Measurements from ENCODE around the gene MMP20.
A peak's percentile ranks its signal among the peaks of the same experiment; 100 is the strongest.
"Not testable (repeated sequence)": the region's sequence is repeated elsewhere in the genome, so short reads cannot be mapped to it uniquely, and the experiment has no call there.

Gene MMP20, protein sequence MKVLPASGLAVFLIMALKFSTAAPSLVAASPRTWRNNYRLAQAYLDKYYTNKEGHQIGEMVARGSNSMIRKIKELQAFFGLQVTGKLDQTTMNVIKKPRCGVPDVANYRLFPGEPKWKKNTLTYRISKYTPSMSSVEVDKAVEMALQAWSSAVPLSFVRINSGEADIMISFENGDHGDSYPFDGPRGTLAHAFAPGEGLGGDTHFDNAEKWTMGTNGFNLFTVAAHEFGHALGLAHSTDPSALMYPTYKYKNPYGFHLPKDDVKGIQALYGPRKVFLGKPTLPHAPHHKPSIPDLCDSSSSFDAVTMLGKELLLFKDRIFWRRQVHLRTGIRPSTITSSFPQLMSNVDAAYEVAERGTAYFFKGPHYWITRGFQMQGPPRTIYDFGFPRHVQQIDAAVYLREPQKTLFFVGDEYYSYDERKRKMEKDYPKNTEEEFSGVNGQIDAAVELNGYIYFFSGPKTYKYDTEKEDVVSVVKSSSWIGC

GRCh38 chr11:102625177-102625576 lies at the start of gene MMP20:
TSS of gene MMP20 (minus strand) at chr11:102625332. CDS start at chr11:102625319, 13 bp downstream.
- DNase-seq (ENCODE audit: low spot score), result no peak

DNA sequence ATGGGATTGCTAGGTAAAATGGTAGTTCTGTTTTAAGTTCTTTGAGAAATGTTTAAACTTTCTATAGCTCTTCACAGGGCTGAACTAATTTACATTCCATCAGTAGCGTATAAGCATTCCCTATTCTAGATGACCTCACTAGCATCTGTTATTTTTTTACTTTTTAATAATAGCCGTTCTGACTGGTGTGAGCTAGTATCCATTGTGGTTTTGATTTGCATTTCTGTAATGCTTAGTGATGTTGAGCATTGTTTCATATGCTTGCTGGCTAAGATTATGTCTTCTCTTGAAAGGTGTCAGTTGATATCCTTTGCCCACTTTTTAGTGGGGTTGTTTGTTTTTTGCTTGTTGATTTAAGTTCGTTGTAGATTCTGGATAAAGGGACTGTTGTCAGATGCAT lies 44.5 kb upstream of the MMP20 start:
- DNase-seq (ENCODE audit: low spot score), result no peak

DNA sequence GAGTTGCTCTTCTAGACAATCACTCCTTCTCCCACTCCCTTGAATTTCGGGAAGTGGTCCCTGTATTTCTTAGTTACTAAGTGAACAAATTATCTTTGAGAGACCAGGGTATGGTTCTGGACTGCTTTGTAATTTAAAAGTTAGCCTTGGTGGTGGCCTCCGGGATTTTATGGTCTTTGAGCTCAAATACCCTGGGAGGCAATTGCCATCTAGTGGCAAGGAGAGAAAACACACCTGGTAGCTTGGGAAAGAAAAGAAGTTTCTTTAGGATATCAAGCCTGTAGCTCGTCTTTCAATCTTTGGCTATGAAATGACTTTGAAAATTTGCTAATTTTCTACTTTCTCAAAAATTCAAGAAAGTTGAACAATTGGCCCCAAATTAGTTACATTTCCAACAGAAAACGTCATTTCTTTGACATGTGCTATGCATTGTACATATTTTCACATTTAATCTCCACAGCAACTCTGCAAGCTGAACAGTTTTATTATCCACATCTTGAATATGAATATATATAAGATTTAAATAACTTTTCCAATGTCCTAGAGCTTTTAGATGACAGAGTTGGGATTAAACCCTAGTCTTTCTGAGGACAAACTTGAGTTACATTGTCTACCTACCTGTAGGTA lies 41.3 kb upstream of the MMP20 start:
- peak; percentile 46 for DNase-seq (ENCODE audit: low spot score)

GRCh38 chr11:102664001-102664752 lies 39.0 kb upstream of the MMP20 start:
- peak; percentile 29 for DNase-seq (ENCODE audit: low spot score)

GRCh38 chr11:102662607-102663006 lies 37.5 kb upstream of the MMP20 start:
- DNase-seq (ENCODE audit: low spot score), result no peak

- no peak for DNase-seq (ENCODE audit: low spot score)
Observed at GRCh38 chr11:102661040-102661439, 35.9 kb upstream of the MMP20 start.

- DNase-seq (ENCODE audit: low spot score), result no peak
Observed at GRCh38 chr11:102656528-102656927, 31.4 kb upstream of the MMP20 start.

DNA sequence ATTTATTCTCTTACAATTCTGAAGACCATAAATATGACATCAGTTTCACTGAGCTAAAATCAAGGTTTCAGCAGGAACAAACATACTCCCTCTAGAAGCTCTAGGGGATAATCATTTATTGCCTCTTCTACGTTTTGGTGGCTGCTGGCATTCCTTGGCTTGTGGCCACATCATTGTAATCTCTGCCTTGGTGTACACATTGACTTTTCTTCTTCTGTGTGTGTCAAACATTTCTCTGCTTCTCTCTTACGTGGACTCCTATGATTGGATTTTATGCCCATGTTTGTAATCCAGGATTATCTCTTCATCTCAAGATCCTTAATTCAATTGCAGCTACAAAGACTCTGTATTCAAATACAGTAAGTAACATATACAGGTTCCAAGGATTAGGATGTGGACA lies 30.4 kb upstream of the MMP20 start:
- no peak for DNase-seq (ENCODE audit: low spot score)

GRCh38 chr11:102654761-102655160 lies 29.6 kb upstream of the MMP20 start:
- no peak for DNase-seq (ENCODE audit: low spot score)

GRCh38 chr11:102653744-102654291 lies 28.7 kb upstream of the MMP20 start:
- no peak for DNase-seq (ENCODE audit: low spot score)

DNA sequence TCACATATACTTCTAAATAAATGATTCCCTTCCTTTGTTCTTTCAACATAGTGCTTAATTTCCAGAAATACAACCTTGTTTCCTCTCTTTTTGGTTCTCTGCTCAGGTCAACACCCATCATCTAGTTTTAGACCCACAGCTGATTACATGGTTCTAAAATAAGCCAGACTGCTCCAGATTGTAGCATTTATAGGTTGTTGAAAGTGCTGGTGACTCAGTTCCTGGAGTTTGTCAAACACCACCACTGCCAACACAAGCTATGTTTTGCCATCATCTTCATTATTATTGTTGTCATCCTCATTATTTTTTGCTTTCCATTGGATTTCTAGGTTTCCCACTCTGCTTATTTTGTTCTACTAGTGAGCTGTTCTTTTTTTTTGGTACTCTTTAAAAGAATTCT lies 22.3 kb upstream of the MMP20 start:
- no peak for DNase-seq (ENCODE audit: low spot score)

DNA sequence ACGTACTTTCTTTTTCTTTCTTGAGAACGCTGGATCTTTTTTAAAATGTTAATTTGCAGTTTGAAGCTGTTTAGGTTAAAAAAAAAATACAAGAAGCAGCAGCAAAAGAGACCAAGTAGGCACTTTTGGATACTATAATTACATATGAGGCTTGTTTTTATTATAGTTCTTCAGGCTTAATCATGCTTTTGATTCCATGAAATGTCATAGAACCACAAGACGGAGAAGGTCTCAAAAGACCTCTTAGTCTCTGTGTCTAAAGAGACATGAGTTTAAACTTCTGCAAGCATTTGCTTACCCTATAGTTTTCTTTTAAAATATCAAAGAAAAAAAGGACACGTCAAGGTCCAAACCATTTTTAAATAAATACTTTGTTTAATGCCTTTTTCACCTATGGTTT lies 18.8 kb upstream of the MMP20 start:
- DNase-seq (ENCODE audit: low spot score), result no peak

GRCh38 chr11:102640946-102641345 lies 15.8 kb upstream of the MMP20 start:
- DNase-seq (ENCODE audit: low spot score), result no peak

DNA sequence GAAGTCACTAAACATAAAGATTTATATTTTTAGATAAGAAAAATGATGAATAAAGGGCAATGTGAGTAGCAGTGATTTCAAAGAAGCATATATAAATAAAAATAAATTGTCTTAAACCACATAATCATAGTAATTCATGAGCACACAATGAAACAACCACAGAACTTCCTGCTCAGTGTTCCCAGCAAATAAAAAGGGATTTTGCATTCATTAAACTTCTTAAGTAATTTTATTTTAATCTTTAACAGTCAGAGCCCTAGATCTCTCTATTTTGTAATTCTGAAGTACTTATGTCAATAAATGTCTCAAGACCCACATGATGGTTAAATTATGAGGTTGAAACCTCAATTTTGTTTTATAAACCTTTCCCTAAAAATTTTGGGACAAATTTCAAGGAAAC lies 14.5 kb upstream of the MMP20 start:
- DNase-seq (ENCODE audit: low spot score), result no peak

- DNase-seq (ENCODE audit: low spot score), result no peak
Observed at GRCh38 chr11:102637731-102638130, 12.6 kb upstream of the MMP20 start.

GRCh38 chr11:102633385-102634026 lies 8.4 kb upstream of the MMP20 start:
- DNase-seq (ENCODE audit: low spot score), result no peak

DNA sequence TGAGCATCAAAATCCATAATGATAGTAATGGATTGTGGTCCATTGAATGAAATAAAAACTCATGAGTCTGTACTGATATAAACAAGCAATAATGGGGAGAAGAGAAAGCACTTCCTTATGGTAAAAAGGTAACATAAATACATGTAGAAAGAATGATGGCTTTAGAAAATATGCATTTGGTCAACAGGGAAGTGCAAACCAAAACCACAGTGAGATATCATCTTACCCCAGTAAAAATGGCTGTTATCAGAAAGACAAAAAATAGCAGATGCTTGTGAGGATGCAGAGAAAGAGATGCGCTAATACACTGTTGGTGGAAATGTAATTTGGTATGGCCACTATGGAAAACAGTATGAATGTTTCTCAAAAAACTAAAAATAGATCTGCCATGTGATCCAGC lies 6.9 kb upstream of the MMP20 start:
- no peak for DNase-seq (ENCODE audit: low spot score)

DNA sequence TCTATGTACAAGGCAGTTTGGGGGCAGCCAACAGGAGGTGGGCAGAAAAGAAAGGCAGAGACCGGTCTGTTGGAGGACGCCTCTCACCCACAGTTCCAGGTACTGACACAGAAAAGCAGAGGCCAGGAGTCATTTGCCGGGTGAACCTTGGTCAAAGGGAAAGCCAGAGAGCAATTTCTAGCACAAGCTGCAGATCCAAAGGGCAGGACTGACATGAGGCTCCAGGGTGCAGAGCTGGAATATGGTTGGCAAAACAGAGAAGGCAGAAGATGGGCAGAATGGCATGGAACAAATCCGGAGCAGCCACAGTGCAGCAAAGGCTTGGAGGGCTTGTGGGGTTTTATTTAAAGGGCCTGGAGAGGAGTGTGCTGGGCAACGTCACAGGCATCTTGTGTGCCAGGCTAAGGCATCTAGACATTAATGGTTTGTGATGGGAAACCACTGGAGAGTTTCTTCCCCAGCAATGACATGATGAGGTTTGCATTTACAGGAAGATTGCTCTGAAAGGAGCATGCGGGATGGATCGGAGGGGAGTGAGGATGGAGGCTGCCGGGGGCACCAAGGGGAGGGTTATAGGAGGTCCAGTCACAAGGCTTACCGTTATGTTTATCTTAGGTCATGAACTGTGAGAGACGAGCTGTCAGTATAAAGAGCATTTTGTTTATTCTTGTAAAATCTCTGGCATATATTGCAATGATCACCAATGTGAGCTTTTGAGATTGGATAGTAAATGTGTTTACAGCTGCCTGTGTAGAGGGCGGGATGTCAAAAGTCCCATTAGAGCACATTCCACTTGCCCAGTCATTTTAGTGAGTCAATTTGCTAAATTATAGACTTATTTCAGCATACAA lies 5.7 kb upstream of the MMP20 start:
- DNase-seq (ENCODE audit: low spot score), result no peak

DNA sequence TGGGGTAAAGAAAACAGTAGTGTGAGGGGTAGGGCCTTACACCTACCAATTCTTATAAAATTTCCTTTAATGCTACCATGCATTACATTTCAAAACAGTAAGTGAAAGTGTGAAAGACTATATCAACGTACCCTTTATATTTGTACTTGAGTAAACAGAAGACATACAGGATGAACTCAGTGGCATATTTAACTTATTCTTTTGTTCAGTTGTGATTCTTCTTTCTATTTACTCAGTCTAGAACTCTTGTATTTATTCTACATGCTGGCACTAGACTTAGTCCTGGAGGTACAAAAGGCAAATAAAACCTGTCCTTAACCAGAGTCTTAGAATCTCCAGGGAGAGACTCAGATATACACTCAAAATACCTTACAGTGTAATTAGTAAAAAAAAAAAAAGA lies 4.8 kb upstream of the MMP20 start:
- DNase-seq (ENCODE audit: low spot score), result not testable (repeated sequence)

DNA sequence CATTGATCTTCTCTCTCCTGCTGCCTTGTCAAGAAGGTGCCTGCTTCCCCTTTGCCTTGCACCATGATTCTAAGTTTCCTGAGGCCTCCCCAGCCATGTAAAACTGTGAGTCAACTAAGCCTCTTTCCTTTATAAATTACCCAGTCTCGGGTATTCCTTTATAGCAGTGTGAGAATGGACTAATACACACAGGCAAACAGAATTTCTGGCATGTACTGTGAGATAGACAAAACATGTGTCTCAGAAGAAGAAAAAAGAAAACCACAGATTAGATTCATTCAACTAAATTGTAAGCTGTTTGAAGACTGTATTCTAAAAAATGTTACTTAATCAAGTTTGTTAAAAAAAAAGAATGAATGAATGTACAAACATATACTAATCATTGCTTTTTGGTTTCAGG lies 1.5 kb upstream of the MMP20 start:
- DNase-seq (ENCODE audit: low spot score), result no peak

DNA sequence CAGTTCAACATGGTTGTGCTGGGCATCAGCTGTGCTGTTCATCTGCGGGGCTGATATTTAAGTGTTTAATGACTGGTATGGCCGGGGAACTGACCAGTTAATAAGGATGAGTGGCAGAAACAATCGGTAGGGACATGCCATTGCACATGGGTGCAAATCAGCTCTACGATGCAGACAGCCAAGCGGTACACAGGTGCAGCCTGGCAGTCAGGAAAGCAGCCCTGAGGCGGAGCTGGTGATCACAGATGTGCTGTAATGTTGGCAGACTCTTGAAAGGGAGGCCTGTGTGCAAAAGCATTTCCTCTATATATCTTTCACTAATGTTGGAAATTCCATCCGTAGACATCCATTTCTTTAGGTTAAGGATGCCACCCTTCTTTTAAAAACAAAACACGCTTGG lies 1.1 kb downstream of the MMP20 start:
- no peak for DNase-seq (ENCODE audit: low spot score)
